Activated naive CD4-positive, alpha-beta T cell treated with Interleukin-2 at 50 U/mL for 16 hours (primary cell): ENCODE measurements around the gene BMERB1.
"Not testable (repeated sequence)": the region's sequence is repeated elsewhere in the genome, so short reads cannot be mapped to it uniquely, and the experiment has no call there.

Source experiments
- DNase-seq: peaks from one replicate; pipeline ENCODE4 v3.0.0-alpha.2; 2020

Gene BMERB1

DNA sequence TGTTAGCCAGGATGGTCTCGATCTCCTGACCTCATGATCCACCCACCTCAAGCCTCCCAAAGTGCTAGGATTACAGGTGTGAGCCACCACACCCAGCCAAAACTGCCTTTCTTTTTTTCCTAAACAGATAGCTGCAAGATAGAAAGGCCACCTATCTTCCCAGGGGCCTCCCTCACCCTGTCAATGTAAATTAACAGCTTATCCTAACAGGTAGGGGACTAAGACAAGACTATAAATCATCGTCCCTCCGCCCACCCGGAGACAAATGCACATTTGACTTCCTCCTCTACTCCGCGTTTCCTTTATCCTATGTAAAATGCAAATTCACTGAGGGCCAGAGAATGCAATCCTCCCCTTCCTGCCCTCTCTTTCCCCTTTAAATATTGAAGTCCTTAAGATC lies 137.2 kb downstream of the BMERB1 start:
- DNase-seq, result no peak

DNA sequence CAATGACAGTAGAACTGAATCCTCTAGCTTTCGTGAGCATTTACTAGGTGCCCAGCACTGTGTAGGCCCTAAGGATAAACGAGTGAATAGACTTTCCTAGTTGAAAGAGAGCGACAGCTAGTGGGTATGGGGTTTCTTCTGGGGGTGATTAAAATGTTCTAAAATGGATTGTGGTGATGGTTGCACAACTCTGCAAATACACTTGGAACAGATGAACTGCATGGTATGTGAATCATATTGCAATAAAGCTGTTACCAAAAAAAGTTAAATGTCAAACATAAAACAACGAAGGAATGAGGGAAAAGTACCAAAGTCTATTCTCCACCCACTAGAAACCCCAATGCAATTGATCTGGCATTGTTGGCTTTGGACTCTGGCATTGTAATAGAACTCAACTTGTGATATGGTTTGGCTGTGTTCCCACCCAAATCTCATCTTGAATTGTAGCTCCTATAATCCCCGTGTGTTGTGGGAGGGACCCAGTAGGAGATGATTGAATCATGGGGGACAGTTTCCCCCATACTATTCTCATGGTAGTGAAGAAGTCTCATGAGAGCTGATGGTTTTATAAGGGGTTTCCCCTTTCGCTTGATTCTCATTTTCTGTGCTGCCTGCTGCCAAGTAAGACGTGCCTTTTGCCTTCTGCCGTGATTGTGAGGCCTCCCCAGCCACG lies 138.1 kb downstream of the BMERB1 start:
- peak; percentile 10 for DNase-seq

DNA sequence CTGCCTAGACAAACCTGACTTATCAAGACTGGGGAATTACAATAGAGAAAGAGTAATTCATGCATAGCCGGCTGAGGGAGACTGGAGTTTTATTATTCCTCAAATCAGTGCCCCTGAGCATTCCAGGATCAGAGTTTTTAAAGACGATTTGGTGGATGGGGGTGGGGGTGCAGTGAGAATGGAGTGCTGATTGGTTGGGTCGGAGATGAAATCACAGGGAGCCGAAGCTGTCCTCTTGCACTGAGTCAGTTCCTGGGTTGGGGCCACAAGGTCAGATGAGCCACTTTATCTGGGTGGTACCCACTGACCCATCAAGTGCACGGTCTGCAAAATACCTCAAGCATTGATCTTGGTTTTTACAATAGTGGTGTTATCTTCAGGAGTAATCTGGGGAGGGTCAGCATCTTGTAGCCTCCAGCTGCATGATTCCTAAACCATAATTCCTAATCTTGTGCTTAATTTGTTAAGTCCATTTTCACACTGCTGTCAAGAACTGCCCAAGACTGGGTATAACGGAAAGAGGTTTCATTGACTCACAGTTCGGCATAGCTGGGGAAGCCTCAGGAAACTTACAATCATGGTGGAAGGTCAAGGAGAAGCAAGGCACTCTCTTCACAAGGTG lies 139.0 kb downstream of the BMERB1 start:
- no peak for DNase-seq

DNA sequence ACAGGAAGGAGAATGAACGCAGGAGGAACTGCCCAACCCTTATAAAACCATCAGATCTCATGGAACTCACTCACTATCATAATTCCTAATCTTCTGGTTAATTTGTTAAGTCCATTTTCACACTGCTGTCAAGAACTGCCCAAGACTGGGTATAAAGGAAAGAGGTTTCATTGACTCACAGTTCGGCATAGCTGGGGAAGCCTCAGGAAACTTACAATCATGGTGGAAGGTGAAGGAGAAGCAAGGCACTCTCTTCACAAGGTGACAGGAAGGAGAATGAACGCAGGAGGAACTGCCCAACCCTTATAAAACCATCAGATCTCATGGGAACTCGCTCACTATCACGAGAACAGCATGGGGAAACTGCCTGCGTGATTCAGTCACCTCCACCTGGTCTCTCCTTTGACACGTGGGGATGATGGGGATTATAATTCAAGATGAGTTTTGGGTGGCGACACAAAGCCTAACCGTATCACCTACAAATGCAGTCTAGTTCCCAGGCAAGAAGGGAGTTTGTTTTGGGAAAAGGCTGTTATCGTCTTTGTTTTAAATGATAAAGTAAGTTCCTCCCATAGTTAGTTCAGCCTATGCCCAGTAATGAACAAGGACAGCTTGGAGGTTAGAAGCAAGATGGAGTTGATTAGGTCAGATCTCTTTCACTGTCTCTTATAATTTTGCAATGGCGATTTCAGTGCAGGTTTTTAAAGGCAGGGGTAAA lies 139.7 kb downstream of the BMERB1 start:
- not testable (repeated sequence) for DNase-seq

DNA sequence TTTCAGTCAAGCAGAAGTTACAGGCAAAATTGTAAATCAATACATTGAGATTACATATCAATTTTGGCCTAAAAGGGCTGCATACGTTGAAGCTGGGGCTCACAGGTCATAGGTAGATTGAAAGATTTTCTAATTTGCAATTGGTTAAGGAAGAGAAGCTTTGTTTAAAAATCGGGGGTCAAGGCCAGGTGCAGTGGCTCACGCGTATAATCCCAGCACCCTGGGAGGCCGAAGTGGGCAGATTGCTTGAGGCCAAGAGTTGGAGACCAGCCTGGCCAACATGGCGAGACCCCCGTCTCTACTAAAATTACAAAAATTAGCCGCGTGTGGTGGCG lies 140.2 kb downstream of the BMERB1 start:
- no peak for DNase-seq

DNA sequence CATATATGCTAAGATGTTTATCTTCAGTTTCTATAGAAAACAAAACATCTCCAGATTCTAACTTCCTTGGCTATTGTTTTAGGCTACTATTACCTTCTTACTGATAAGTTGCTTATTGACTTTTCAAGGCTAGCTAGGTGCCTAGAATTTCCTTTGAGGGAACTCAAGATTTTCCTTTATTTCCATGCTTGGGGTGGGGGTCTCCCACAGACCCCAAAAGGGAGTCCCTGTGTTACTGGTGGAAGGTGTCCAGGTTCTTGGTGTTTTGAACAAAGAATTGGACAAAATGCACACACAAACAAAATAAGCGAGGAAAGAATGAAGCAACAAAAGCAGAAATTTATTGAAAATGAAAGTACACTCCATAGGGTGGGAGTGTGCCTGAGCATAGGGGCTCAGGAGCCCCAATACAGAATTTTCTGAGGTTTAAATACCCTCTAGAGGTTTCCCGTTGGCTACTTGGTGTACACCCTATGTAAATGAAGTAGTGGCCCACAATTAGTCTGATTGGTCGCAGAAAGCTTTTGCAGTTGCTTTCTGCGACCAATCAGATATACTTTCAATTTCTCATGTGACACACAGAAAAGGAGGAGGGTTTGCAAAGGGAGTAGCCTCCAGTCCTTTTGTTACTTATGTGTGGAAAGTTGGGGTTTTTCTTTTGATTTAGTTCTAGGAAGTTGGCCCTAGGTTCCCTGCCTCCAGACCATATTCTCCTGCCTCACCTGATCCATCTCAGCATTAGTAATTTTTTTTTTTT lies 141.1 kb downstream of the BMERB1 start:
- DNase-seq, result no peak

DNA sequence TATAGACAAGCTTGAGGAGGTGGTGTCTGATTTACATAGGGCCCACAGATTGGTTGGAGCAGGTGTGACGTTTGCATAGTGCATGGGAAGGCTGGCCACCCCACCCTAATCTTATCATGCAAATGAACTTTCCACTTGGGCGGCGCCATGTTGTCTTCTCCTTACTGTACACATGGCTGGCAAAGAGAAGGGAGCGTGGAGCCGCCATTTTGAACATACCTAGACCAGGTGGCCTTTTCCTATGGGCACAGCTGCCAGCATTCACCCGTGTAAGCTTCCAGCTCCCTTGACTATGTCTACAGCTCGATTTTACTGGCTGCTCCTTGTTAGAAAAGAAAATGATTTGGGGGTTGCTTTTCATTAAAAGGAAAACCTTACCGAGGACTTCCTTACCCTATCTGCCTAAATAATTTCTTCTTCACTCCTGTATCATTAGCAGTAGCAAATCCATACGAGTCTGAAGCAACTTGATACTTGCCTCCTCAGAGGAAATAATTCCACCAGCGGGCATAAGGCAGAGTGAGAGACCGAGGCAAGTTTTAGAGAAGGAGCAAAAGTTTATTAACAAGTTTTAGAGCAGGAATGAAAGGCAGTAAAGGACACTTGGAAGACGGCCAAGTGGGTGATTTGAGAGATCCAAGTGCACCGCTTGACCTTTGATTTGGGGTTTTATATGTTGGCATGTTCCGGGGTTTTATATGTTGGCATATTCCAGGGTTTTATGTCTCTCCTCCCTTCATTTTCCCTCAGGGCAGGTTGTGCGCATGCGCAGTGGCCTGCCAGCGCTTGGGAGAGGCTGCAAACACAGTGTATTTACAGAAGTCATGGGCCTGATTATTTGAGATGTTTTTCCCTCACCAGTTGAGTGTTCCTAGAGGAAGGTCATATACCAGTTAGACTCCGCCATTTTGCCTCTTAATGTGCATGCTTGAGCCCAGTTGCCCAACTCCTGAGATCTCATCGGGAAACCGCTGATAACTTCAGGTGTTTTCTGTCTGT lies 142.9 kb downstream of the BMERB1 start:
- DNase-seq, result no peak

DNA sequence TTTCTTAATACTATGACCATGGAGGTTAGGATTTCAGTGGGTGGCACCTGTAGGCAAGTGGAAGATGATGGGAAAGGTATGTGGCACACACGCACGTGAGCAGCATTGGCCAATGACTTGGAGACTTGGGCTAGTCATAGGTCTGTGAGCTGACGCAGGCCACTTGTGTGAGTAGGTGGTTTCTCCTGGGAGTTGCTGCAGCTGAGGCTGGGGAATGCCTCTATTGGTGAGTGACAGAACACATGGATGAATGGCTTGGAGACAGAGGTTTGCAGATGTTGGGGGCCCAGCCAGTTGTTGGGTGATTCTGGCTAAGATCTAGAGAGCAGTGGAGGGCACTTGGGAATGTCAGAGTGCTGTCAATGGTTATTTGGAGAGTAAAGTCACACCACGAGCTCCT lies 144.4 kb downstream of the BMERB1 start:
- DNase-seq, result no peak

DNA sequence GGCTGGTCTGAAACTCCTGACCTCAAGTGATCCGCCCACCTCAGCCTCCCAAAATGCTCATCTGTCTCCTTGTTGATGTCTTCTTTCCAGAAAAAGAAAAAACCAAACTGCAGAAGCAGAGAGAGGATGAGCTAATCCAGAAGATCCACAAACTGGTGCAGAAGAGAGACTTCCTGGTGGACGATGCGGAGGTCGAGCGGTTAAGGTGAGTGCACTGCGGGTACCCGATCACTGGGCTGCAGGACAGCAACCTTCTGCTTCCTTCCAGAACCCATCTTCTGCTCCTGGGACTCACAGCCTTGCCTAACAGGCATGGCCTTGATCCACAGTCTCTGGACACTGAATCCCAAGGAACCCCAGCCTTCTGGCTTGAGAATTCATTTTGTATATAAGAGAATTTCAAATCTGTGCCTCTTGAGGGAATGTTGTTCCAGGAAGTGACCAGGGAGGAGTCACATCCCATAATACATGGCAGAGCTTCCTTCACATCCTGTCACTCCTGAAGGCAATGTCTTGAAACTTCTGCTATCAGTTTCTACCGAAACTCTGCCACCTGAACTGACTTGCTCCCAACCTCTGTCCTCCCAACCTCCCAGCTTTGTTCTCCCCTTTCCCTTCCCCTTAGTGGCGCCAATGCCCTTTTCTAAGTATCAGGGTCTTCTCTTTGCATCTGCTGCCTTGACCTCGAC lies 146.9 kb downstream of the BMERB1 start:
- DNase-seq, result no peak

DNA sequence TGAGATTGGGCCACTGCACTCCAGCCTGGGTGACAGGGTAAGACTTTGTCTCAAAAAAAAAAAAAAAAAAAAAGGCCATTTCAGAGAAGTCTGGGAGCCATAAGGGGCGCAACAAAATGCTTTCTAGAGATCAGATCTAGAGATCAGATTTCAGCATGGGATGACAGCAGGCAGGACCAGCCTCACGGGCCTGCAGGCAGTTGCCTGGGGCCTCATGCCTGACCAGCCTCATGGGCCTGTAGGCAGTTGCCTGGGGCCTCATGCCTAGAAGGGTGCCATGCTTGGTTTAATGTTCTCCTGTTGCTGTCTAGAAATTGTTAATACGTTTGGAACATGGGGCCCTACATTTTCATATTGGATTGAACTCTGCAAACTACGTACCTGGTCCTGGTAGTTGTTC lies 149.1 kb downstream of the BMERB1 start:
- no peak for DNase-seq

DNA sequence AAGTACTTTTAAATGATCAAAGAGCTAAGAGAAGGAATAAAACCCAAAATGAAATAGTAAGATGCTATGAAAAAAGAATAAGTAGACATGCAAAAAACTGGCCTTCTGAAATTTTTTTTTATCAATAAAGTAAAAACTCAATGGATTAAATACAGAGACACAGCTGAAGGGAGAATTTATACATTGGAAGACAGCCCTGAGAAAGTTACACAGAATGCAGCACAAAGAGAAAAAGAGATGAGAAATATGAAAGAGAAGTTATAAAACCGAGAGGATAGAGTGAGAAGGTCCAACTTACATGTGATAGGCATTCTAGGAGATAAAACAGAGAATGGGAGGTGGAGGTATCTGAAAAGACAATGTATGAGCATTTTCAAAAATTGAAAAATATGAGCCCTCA lies 151.6 kb downstream of the BMERB1 start:
- no peak for DNase-seq

DNA sequence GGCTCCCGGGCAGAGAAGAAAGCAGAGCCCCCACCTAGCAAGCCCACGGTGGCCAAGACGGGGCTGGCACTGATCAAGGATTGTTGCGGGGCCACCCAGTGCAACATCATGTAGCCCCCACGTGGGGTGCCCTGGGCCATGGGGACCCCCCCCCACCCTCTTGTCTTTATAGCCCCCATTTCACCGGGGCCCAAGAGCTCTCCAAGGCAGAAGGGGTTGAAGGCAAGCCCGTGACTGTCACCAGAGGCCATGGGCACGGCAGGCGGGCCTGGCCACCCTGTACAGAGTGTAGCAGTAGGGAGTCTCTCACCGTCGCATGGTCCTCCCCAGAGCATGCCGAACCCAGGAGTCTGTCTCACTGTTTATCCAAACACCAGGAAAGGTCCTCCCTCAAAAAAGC lies 152.3 kb downstream of the BMERB1 start:
- DNase-seq, result no peak

DNA sequence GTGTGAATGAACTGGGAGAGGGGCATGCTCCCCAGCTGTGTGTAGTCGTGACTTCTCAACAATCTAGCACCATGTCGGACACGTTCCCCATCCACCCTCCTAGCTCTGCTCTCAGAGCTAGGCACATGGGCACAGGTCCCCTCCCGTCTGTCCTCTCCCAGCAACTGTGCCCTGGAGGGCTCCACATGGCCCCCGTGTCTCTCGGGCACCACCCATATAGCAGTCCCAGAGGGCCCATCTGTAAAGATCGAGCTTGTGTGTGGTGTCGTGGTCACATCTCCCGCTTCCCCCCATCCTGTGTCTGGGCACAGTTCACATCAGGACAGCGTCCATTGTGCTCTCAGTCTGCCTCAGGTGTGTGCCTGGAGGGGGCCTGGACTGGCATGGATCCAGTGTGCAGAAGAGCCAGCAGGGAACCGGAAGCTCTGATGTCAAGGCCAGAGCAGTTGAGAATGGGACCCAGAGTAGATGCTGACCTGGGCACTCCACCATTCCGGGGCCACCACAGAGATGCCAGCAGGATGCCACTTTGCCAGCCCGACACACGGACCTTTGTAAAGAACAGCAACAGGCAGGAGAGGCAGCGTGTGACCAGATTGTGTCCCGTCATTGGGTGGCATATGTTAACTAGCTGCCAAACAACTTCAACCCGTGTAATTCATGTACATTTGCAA lies 152.9 kb downstream of the BMERB1 start:
- no peak for DNase-seq

DNA sequence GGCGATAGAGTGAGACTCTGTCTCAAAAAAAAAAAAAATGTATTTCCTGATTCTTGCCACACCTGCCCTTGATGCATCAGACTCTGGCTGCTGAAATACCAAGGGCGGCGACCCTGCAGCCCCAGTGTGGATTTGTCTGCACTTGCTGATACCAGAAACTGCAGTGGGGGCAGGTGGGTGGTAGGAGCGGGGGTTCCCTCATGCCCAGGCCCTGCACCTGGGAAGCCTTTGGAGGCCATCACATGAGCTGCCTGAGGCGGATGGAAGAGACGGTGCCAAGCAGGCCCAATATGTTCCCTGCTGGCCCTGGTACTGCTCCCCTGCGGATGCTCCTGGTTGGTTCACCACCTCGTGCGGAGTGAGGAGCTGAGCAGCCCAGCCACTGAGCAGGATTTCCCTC lies 157.9 kb downstream of the BMERB1 start:
- no peak for DNase-seq

DNA sequence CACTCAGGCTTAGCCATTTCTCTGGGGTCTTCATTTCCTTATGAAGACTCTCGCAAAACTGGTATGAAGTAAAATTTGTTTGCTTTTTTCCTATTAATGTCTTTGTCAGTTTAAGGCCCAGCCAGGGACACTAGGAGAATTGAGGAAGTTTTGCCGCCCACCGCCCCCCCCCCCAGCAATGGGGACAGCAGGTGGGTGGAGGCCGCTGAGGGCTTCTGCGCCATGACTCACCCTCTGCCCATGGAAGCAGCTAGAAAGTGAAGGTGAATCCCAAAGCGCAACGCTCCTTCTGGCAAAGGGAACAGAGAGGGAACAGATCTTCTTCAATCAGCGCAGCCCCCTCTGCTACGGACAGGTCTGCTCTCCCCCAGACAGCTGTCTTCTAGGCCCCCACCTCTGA lies 158.8 kb downstream of the BMERB1 start:
- DNase-seq, result no peak

DNA sequence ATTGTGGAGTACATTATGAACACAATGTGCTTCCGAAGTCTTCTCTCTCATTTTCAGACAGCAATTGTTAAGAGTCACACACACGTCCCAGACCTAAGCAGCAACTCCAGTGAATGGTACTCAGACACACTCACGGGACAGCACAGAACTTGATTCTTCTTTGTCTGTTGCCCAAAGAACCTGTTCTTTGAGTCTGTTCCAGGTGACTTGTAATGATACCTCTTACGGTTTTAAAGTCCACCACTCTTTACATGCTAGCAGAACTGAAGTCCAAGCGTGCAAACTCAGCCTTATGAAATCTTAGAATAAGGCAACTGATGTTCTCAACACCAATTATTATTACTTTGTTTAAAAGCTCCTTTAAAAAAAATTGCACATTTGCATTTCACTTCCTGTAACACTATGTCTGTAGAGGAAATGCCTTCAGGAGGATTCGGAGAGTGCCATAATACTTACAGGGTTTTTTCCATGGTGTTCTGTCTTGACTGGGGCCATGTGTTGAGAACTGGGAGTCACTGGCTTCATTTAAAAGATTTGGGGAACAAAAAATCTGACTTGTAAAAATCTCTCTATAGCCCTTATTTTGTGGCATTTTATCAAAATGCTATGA lies 160.4 kb downstream of the BMERB1 start:
- DNase-seq, result no peak

DNA sequence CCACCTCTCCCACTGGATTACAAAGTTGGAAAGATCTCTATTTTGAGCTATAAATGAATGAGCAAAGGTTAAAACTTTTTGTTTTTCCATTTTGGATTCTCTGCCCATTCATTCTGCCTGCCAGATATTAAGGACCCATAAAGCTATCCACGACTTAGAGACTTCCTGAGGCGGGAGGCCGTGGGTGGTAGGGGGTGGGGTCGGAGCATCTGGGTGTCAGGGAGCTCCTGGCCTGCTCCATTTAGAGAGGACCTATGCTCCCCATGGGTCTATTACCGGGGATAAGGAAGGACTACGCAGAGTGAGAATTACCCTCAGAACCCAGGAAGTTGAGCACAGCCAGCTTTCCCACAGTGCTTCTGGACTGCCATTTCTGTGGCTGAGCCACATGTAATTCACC lies 162.7 kb downstream of the BMERB1 start:
- DNase-seq, result no peak

DNA sequence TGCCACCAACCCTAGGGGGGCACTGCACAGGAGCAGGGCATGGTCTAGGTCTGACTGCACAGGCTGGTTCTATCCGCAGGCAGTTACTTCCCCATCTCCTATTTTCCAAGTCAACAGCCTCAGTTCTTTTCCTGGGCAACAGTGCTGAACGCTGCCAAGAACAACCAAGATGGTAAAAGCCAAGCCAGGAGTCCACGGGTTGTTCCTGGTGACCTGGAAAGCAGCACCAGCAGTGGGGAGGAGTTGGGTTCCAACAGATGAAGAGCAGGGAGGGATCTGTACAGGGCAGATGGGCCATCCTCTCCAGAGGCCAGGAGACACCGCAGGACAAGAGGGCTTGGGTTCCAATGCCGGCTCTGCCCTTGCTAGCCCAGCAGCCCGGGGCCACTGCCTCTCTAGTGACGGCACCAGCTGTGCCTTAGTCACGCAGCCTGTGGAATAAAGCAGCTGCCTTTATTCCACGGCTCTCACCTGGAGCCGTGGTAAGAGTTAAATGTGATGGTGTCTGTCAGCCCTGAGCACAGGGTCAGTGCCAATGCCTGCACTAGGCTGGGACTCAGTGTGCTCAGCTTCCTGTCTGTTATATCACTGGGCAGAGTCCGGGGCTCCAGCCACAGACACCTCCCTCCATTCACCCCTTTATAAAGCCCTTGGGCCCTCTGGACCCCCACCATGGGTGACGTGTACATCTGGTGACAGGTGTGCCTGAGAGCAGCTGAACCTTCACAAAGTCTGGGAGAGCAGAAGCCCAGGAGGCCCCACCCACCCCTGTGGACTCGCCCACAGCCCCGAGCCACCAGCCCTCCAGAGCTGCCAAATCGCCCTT lies 163.6 kb downstream of the BMERB1 start:
- no peak for DNase-seq

DNA sequence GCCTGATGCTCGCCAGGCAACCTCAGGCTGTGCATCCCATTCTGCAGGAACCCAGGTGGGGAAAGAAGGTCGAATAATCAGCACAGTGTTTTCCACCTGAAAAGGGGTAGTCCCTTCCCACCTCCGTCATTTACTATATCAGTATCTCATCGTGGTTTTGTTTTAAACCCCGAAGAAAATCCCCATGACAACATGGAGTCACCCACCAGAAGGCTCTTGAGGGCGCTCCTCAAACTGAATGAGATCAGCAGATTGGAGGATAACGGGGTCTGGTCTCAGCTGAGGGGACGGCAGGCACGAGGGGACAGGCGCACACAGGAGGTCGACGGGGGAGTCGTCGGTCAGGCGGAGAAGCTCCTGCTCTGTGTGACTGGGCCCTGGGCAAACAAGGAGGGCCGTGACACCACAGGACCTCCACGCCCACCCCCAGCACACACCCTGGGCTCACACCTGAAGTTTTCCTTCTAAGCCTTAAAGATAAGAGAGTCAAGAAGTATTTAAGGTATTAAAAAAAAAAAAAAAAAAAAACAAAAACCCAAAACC lies 164.3 kb downstream of the BMERB1 start:
- DNase-seq, result no peak
